H9 (cell line): ENCODE measurements around the gene SPAG4. TPM values are rescaled to one million over a fixed set of nuclear protein-coding genes. Genes with fewer than 3 reads are reported as not detected.

ENCODE experiments used
- DNase-seq: peaks from one replicate; pipeline ENCODE4 v3.0.0-alpha.2; 2017
- H2AFZ ChIP-seq: one replicate; pipeline ENCODE4 v1.6.1; 2013; ENCODE audit warnings: mild to moderate bottlenecking, low read length, control low read depth, moderate library complexity
- H2AK5ac ChIP-seq: 2 replicates; pipeline ENCODE4 v1.6.1; 2013; ENCODE audit warnings: low read length, control low read depth, mixed read lengths; ENCODE audit not compliant: insufficient read length
- H2BK120ac ChIP-seq: one replicate; pipeline ENCODE4 v1.6.1; 2013; ENCODE audit warnings: low read depth, mild to moderate bottlenecking, low read length, control low read depth, inconsistent platforms; ENCODE audit not compliant: poor library complexity, severe bottlenecking
- H2BK12ac ChIP-seq: 2 replicates; pipeline ENCODE4 v1.6.1; 2013; ENCODE audit warnings: low read length, control low read depth, mixed read lengths, low read depth; ENCODE audit not compliant: insufficient read length
- H2BK15ac ChIP-seq: 2 replicates; pipeline ENCODE4 v1.6.1; 2013; ENCODE audit warnings: low read depth, low read length, control low read depth
- H2BK20ac ChIP-seq: one replicate; pipeline ENCODE4 v1.6.1; 2013; ENCODE audit warnings: low read depth, mild to moderate bottlenecking, low read length, control low read depth, inconsistent platforms; ENCODE audit not compliant: poor library complexity, severe bottlenecking
- H2BK5ac ChIP-seq: 2 replicates; pipeline ENCODE4 v1.6.1; 2013; ENCODE audit warnings: low read length, control low read depth, mixed read lengths; ENCODE audit not compliant: insufficient read length
- H3K14ac ChIP-seq: 2 replicates; pipeline ENCODE4 v1.6.1; 2013; ENCODE audit warnings: low read length, control low read depth; ENCODE audit not compliant: insufficient read depth
- H3K18ac ChIP-seq: 2 replicates; pipeline ENCODE4 v1.6.1; 2013; ENCODE audit warnings: low read depth, mild to moderate bottlenecking, mixed read lengths, low read length, control low read depth; ENCODE audit not compliant: insufficient read length
- H3K23ac ChIP-seq: 2 replicates; pipeline ENCODE4 v1.6.1; 2013; ENCODE audit warnings: low read length, control low read depth, mixed read lengths, low read depth; ENCODE audit not compliant: insufficient read length
- H3K23me2 ChIP-seq: 2 replicates; pipeline ENCODE4 v1.6.1; 2013; ENCODE audit warnings: low read depth, mild to moderate bottlenecking, mixed read lengths, low read length, control low read depth; ENCODE audit not compliant: insufficient read length, poor library complexity, severe bottlenecking
- H3K27ac ChIP-seq: 2 replicates; pipeline ENCODE4 v1.5.1; 2013; ENCODE audit warnings: low read length, control low read depth, mixed read lengths, low read depth; ENCODE audit not compliant: insufficient read length
- H3K27me3 ChIP-seq: 2 replicates; pipeline ENCODE4 v1.6.1; 2013; ENCODE audit warnings: low read length, control low read depth, inconsistent platforms; ENCODE audit not compliant: insufficient read depth
- H3K4ac ChIP-seq: 2 replicates; pipeline ENCODE4 v1.6.1; 2013; ENCODE audit warnings: low read depth, mild to moderate bottlenecking, control low read depth, inconsistent platforms, low read length, moderate library complexity
- H3K4me1 ChIP-seq: 2 replicates; pipeline ENCODE4 v1.6.1; 2013; ENCODE audit warnings: low read length, control low read depth, inconsistent platforms; ENCODE audit not compliant: insufficient read depth
- H3K4me2 ChIP-seq: 2 replicates; pipeline ENCODE4 v1.6.1; 2013; ENCODE audit warnings: low read length, control low read depth, mixed read lengths; ENCODE audit not compliant: insufficient read length, insufficient read depth
- H3K56ac ChIP-seq: 2 replicates; pipeline ENCODE4 v1.6.1; 2013; ENCODE audit warnings: low read depth, mild to moderate bottlenecking, mixed read lengths, low read length, control low read depth; ENCODE audit not compliant: insufficient read length
- H3K79me1 ChIP-seq: 2 replicates; pipeline ENCODE4 v1.6.1; 2013; ENCODE audit warnings: low read depth, mild to moderate bottlenecking, moderate library complexity, low read length, control low read depth, inconsistent platforms; ENCODE audit not compliant: insufficient read depth, poor library complexity, severe bottlenecking
- H3K79me2 ChIP-seq: 2 replicates; pipeline ENCODE4 v1.6.1; 2013; ENCODE audit warnings: low read length, control low read depth, inconsistent platforms; ENCODE audit not compliant: insufficient read depth
- H3K9ac ChIP-seq: 2 replicates; pipeline ENCODE4 v1.6.1; 2013; ENCODE audit warnings: low read length, control low read depth, mixed read lengths; ENCODE audit not compliant: insufficient read length; ENCODE audit errors: extremely low read depth
- H3K9me3 ChIP-seq: one replicate; pipeline ENCODE4 v1.6.1; 2013; ENCODE audit warnings: low read depth, low read length, inconsistent platforms; ENCODE audit not compliant: control insufficient read depth
- H3T11ph ChIP-seq: one replicate; pipeline ENCODE4 v1.6.1; 2013; ENCODE audit warnings: mild to moderate bottlenecking, low read length, control low read depth, inconsistent platforms
- H4K20me1 ChIP-seq: one replicate; pipeline ENCODE4 v1.6.1; 2013; ENCODE audit not compliant: control insufficient read depth, insufficient read length, insufficient read depth
- H4K5ac ChIP-seq: 2 replicates; pipeline ENCODE4 v1.6.1; 2013; ENCODE audit warnings: low read depth, mild to moderate bottlenecking, mixed read lengths, low read length, control low read depth; ENCODE audit not compliant: insufficient read length
- H4K8ac ChIP-seq: replicated peaks from 2 replicates; pipeline ENCODE4 v1.6.1; 2013; ENCODE audit warnings: low read length, control low read depth, mixed read lengths, low read depth; ENCODE audit not compliant: insufficient read length
- H4K91ac ChIP-seq: 2 replicates; pipeline ENCODE4 v1.6.1; 2013; ENCODE audit warnings: low read depth, mild to moderate bottlenecking, moderate library complexity, mixed read lengths, low read length, control low read depth; ENCODE audit not compliant: insufficient read length
- H3K27ac Mint-ChIP-seq, 3 experiments: 2 replicates in 2 of 3; 3 replicates in 1 of 3; pipeline ENCODE4 v1.8.0; 2020 to 2021; ENCODE audit warnings: mixed read lengths in 3 of 3, mild to moderate bottlenecking in 1 of 3, moderate library complexity in 1 of 3
- H3K27me3 Mint-ChIP-seq: 2 replicates; pipeline ENCODE4 v1.8.0; 2021; ENCODE audit warnings: low read depth, mild to moderate bottlenecking, moderate library complexity, mixed read lengths
- H3K36me3 Mint-ChIP-seq, 3 experiments: 2 replicates in 2 of 3; 3 replicates in 1 of 3; pipeline ENCODE4 v1.8.0; 2020 to 2021; ENCODE audit warnings: low read depth in 3 of 3, mixed read lengths in 3 of 3; ENCODE audit not compliant: insufficient read depth in 1 of 3
- H3K4me1 Mint-ChIP-seq, 2 experiments: 2 replicates each; pipeline ENCODE4 v1.8.0; 2020; ENCODE audit warnings: mixed read lengths in 2 of 2
- H3K4me3 Mint-ChIP-seq, 2 experiments: 2 replicates in 1 of 2; 3 replicates in 1 of 2; pipeline ENCODE4 v1.8.0; 2020 to 2021; ENCODE audit warnings: mild to moderate bottlenecking in 2 of 2, mixed read lengths in 2 of 2, moderate library complexity in 1 of 2
- H3K9me3 Mint-ChIP-seq, 2 experiments: 2 replicates in 1 of 2; 3 replicates in 1 of 2; pipeline ENCODE4 v1.8.0; 2020; ENCODE audit warnings: mild to moderate bottlenecking in 2 of 2, mixed read lengths in 2 of 2, moderate library complexity in 1 of 2
- WGBS: extraction: QIAGEN DNeasy Blood & Tissue Kit; methylation state at CpG from one replicate; pipeline ENCODE4 v1.1.7; 2013; ENCODE audit warnings: missing lambda C conversion rate, low lambda C conversion rate, mixed read lengths; ENCODE audit not compliant: insufficient read length; ENCODE audit errors: extremely low coverage; 5-methylcytosine and 5-hydroxymethylcytosine counted together
- total RNA-seq: library from RNA; stranded (reverse); gene quantifications from 2 replicates; pipeline ENCODE4 v1.2.1, GENCODE V29; 2021
- TF ChIP-seq, protein P1 (sequence below): fragments of 200-600 bp; sonication (generic); conservative IDR thresholded peaks from 3 replicates; pipeline ENCODE4 v1.8.0; 2021; ENCODE audit warnings: antibody characterized with exemption, mild to moderate bottlenecking

Gene SPAG4
- total RNA-seq, 1 experiment from 2014 or later = 4.9 TPM

DNA sequence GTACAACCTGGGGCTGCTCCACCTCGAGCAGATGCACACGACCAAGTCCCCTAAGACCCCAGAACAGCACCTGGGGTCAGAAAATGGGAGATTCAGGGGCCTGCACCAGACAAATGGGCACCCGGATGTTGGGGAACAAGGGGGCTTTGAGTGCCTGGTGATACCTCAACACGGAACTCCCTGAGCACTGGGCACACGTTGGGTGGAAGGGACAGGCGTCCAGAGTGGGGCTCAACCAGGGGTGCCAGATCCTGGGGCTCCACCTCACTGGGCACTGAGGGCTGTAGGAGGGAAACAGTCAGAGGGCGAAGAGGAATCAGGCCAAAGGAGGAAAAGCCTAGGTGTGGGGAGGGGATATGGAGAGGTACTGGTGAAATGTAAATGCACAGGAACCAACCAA lies 33.5 kb upstream of the SPAG4 start:
- Histone ChIP-seq H3K18ac (no peak overlapping the region), H2BK15ac (no peak overlapping the region), H4K5ac (no peak overlapping the region), H3K79me1 (no peaks in the 10 kb centered on the region), H2BK12ac (no peak overlapping the region), H3K79me2 (no peaks in the 10 kb centered on the region), H3K56ac (no peak overlapping the region), H4K8ac (no peak overlapping the region), H3K27ac (no peak overlapping the region), H3K4ac (no peak overlapping the region), H4K91ac (no peak overlapping the region), H3T11ph (no peak overlapping the region), H3K14ac (no peak overlapping the region), H4K20me1 (no peaks in the 10 kb centered on the region), H2AK5ac (no peak overlapping the region), H3K4me2 (no peak overlapping the region), H2BK5ac (no peak overlapping the region), H3K4me1 (no peaks in the 10 kb centered on the region), H3K23me2 (no peaks in the 10 kb centered on the region), H2BK20ac (no peak overlapping the region), H3K23ac (no peak overlapping the region), H2AFZ (no peak overlapping the region), H3K27me3 (no peaks in the 10 kb centered on the region), H3K9ac (no peak overlapping the region), H3K9me3 (no peaks in the 10 kb centered on the region), H2BK120ac (no peak overlapping the region)
- TF ChIP-seq, protein P1, sequence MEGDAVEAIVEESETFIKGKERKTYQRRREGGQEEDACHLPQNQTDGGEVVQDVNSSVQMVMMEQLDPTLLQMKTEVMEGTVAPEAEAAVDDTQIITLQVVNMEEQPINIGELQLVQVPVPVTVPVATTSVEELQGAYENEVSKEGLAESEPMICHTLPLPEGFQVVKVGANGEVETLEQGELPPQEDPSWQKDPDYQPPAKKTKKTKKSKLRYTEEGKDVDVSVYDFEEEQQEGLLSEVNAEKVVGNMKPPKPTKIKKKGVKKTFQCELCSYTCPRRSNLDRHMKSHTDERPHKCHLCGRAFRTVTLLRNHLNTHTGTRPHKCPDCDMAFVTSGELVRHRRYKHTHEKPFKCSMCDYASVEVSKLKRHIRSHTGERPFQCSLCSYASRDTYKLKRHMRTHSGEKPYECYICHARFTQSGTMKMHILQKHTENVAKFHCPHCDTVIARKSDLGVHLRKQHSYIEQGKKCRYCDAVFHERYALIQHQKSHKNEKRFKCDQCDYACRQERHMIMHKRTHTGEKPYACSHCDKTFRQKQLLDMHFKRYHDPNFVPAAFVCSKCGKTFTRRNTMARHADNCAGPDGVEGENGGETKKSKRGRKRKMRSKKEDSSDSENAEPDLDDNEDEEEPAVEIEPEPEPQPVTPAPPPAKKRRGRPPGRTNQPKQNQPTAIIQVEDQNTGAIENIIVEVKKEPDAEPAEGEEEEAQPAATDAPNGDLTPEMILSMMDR = no peak
- no CpG with 5 or more reads among the region's 7 CpGs for WGBS
- Mint-ChIP-seq H3K36me3 (peaks cover 0 to 3% (median 0%) of the 10 kb centered on the region in 3 experiments; a peak in 2 of 7 replicates), H3K9me3 (peaks cover 0 to 2% of the 10 kb centered on the region in 2 experiments; a peak in 2 of 5 replicates), H3K4me3 (no peak overlapping the region), H3K27ac (peak overlapping the region in 1 of 3 experiments; percentile 82; a peak in 2 of 7 replicates), H3K4me1 (no peaks in the 10 kb centered on the region), H3K27me3 (peaks cover 1% of the 10 kb centered on the region; the same call in 1 of the 2 replicates)
- DNase-seq = no peak
